ENCODE results near the gene KCNQ1. TPM values are rescaled to one million over a fixed set of nuclear protein-coding genes. Genes with fewer than 3 reads are reported as not detected.

The KCNQ1 gene
- total RNA-seq, 4 donors from 2014 or later = 0.81 to 2.2 (median 1.6) TPM

GRCh38 chr11:2408671-2409070, 36.1 kb upstream of the KCNQ1 start:
- intact Hi-C loops (cut with DNase I; ENCODE audit: low total_unique reads) = no loop called here
- no peak for DNase-seq (ENCODE audit: low spot score in 2 of 2)
- H3K4me3 ChIP-seq (ENCODE audit: low read depth, poor library complexity, severe bottlenecking) = no peak overlapping the region
- TF ChIP-seq CTCF (IDR thresholded peaks at IDR 0.05) (no peak), POLR2A (IDR thresholded peaks at IDR 0.05) (no peak)
- 73 to 83% methylated on average over 7 to 10 of the region's 11 CpGs for WGBS, 2 donors

GRCh38 chr11:2409126-2409525, 35.7 kb upstream of the KCNQ1 start:
- 74 to 78% methylated on average over 15 to 16 of the region's 16 CpGs for WGBS, 2 donors
- TF ChIP-seq CTCF (IDR thresholded peaks at IDR 0.05) (no peak), POLR2A (IDR thresholded peaks at IDR 0.05) (no peak)

GRCh38 chr11:2409611-2410468, 35.0 kb upstream of the KCNQ1 start:
- no peak for DNase-seq (ENCODE audit: low spot score in 2 of 2)
- TF ChIP-seq POLR2A (IDR thresholded peaks at IDR 0.05) (no peak), CTCF (IDR thresholded peaks at IDR 0.05) (no peak)
- intact Hi-C loops (cut with DNase I; ENCODE audit: low total_unique reads) = no loop called here
- WGBS, 2 donors = 41 to 56% methylated on average over 33 to 42 of the region's 42 CpGs
- no peak overlapping the region for H3K4me3 ChIP-seq (ENCODE audit: low read depth, poor library complexity, severe bottlenecking)

More at GRCh38 chr11:2409126-2409525, 35.7 kb upstream of the KCNQ1 start:
- intact Hi-C loops (cut with DNase I; ENCODE audit: low total_unique reads) = no loop called here
- no peak overlapping the region for H3K4me3 ChIP-seq (ENCODE audit: low read depth, poor library complexity, severe bottlenecking)
- no peak for DNase-seq (ENCODE audit: low spot score in 2 of 2)

GRCh38 chr11:2410616-2411015, 34.2 kb upstream of the KCNQ1 start:
- DNase-seq (ENCODE audit: low spot score in 2 of 2) = no peak
- intact Hi-C loops (cut with DNase I; ENCODE audit: low total_unique reads) = no loop called here
- TF ChIP-seq POLR2A (IDR thresholded peaks at IDR 0.05) (no peak), CTCF (IDR thresholded peaks at IDR 0.05) (no peak)
- WGBS, 2 donors = 78 to 83% methylated on average over 5 to 7 of the region's 9 CpGs
- no peak overlapping the region for H3K4me3 ChIP-seq (ENCODE audit: low read depth, poor library complexity, severe bottlenecking)

GRCh38 chr11:2411446-2412305, 33.1 kb upstream of the KCNQ1 start:
- WGBS, 2 donors = 81 to 83% methylated on average over 28 to 29 of the region's 30 CpGs

More at GRCh38 chr11:2411446-2412305, 33.1 kb upstream of the KCNQ1 start:
- intact Hi-C loops (cut with DNase I; ENCODE audit: low total_unique reads) = no loop called here
- no peak overlapping the region for H3K4me3 ChIP-seq (ENCODE audit: low read depth, poor library complexity, severe bottlenecking)
- no peak for DNase-seq (ENCODE audit: low spot score in 2 of 2)
- TF ChIP-seq POLR2A (IDR thresholded peaks at IDR 0.05) (no peak), CTCF (IDR thresholded peaks at IDR 0.05) (no peak)

All from lower leg skin (tissue), 4 donors.